Measurements from ENCODE around the gene JPT1.

The JPT1 gene

DNA sequence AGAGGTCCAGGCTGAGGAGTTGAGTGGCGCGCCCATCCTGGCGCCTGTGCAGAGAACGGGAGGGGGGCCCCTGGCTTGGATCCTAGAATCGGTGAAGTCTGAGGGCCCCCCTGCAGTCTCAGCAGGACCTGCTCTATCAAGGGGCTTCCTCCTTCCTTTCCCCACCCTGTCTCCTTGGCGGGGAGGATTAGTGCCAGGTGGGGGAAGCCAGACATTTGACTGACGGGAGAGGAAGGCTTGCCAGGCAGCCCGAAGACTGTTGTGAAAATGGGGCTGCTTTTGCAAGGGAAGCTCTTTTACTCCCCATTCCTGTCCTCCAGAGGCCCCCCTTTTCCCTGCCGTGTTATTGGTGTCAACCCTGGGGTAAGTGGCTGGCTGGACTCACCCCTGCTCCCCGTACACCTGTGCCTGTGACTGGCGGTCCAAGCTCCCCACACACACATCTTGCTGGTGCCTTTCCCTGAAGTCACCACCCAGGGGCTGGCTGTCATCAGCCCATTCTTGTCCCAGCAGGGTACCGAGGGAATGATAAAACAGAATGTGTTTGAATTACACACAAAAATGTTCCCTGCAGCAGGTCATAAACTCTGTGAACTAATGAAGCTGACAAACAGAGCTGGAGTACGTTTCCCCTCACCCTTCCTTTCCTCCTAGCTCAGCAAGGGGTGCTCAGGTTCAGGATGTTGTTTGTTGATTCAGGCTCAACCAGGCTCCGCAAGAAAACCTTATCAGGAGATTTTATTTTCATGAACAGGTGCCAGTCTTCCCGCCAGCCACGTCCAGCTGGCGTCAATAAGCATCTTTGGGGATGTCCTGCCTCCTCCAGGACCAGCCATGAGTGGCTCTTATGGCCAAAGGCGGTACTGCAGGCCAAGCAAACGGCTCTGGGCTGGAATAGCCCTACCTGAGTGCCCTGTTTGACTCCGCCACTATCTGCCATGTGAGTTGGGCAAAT, 48.9 kb downstream of the JPT1 start (continued):
- peak; percentile 91 for TF ChIP-seq ZNF561 (tag by site-specific recombination; IDR thresholded peaks at IDR 0.05; ENCODE audit: borderline replicate concordance)
- TF ChIP-seq BCL11A (tag by site-specific recombination; IDR thresholded peaks at IDR 0.05; ENCODE audit: low read depth): no peak; the same call in 1 of the 2 replicates
- TF ChIP-seq HIC1 (tag by site-specific recombination; IDR thresholded peaks at IDR 0.05): no peak
- peak; percentile 59; the same call in 1 of the 2 replicates for TF ChIP-seq ZNF121 (tag by site-specific recombination; IDR thresholded peaks at IDR 0.05)
- peak; percentile 100 for TF ChIP-seq ZNF24 (tag by site-specific recombination; IDR thresholded peaks at IDR 0.05)
- peak; percentile 70; the same call in 1 of the 2 replicates for TF ChIP-seq PATZ1 (tag by site-specific recombination; IDR thresholded peaks at IDR 0.05)
- TF ChIP-seq, protein P1, sequence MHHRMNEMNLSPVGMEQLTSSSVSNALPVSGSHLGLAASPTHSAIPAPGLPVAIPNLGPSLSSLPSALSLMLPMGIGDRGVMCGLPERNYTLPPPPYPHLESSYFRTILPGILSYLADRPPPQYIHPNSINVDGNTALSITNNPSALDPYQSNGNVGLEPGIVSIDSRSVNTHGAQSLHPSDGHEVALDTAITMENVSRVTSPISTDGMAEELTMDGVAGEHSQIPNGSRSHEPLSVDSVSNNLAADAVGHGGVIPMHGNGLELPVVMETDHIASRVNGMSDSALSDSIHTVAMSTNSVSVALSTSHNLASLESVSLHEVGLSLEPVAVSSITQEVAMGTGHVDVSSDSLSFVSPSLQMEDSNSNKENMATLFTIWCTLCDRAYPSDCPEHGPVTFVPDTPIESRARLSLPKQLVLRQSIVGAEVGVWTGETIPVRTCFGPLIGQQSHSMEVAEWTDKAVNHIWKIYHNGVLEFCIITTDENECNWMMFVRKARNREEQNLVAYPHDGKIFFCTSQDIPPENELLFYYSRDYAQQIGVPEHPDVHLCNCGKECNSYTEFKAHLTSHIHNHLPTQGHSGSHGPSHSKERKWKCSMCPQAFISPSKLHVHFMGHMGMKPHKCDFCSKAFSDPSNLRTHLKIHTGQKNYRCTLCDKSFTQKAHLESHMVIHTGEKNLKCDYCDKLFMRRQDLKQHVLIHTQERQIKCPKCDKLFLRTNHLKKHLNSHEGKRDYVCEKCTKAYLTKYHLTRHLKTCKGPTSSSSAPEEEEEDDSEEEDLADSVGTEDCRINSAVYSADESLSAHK (tag by site-specific recombination; IDR thresholded peaks at IDR 0.05): peak; percentile 89
- TF ChIP-seq ZNF596 (tag by site-specific recombination; IDR thresholded peaks at IDR 0.05): peak; percentile 67
- TF ChIP-seq, protein P2, sequence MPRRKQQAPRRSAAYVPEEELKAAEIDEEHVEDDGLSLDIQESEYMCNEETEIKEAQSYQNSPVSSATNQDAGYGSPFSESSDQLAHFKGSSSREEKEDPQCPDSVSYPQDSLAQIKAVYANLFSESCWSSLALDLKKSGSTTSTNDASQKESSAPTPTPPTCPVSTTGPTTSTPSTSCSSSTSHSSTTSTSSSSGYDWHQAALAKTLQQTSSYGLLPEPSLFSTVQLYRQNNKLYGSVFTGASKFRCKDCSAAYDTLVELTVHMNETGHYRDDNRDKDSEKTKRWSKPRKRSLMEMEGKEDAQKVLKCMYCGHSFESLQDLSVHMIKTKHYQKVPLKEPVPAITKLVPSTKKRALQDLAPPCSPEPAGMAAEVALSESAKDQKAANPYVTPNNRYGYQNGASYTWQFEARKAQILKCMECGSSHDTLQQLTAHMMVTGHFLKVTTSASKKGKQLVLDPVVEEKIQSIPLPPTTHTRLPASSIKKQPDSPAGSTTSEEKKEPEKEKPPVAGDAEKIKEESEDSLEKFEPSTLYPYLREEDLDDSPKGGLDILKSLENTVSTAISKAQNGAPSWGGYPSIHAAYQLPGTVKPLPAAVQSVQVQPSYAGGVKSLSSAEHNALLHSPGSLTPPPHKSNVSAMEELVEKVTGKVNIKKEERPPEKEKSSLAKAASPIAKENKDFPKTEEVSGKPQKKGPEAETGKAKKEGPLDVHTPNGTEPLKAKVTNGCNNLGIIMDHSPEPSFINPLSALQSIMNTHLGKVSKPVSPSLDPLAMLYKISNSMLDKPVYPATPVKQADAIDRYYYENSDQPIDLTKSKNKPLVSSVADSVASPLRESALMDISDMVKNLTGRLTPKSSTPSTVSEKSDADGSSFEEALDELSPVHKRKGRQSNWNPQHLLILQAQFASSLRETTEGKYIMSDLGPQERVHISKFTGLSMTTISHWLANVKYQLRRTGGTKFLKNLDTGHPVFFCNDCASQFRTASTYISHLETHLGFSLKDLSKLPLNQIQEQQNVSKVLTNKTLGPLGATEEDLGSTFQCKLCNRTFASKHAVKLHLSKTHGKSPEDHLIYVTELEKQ (tag by site-specific recombination; IDR thresholded peaks at IDR 0.05; ENCODE audit: borderline replicate concordance): peak; percentile 82
- no peak for TF ChIP-seq HOXC10 (CRISPR knock-in tag; IDR thresholded peaks at IDR 0.05)
- TF ChIP-seq, protein P3, sequence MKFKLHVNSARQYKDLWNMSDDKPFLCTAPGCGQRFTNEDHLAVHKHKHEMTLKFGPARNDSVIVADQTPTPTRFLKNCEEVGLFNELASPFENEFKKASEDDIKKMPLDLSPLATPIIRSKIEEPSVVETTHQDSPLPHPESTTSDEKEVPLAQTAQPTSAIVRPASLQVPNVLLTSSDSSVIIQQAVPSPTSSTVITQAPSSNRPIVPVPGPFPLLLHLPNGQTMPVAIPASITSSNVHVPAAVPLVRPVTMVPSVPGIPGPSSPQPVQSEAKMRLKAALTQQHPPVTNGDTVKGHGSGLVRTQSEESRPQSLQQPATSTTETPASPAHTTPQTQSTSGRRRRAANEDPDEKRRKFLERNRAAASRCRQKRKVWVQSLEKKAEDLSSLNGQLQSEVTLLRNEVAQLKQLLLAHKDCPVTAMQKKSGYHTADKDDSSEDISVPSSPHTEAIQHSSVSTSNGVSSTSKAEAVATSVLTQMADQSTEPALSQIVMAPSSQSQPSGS (tag by site-specific recombination; IDR thresholded peaks at IDR 0.05; ENCODE audit: low read depth): peak; percentile 71
- peak; percentile 86 for TF ChIP-seq ZNF600 (tag by site-specific recombination; IDR thresholded peaks at IDR 0.05)
- TF ChIP-seq TCF7L2 (IDR thresholded peaks at IDR 0.05; ENCODE audit: borderline replicate concordance, low read depth, low read length): peak; percentile 87
- no peak; the same call in 1 of the 2 replicates for TF ChIP-seq ZNF660 (tag by site-specific recombination; IDR thresholded peaks at IDR 0.05)
- TF ChIP-seq, protein P4, sequence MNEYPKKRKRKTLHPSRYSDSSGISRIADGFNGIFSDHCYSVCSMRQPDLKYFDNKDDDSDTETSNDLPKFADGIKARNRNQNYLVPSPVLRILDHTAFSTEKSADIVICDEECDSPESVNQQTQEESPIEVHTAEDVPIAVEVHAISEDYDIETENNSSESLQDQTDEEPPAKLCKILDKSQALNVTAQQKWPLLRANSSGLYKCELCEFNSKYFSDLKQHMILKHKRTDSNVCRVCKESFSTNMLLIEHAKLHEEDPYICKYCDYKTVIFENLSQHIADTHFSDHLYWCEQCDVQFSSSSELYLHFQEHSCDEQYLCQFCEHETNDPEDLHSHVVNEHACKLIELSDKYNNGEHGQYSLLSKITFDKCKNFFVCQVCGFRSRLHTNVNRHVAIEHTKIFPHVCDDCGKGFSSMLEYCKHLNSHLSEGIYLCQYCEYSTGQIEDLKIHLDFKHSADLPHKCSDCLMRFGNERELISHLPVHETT (tag by site-specific recombination; IDR thresholded peaks at IDR 0.05): peak; percentile 81
- TF ChIP-seq ZNF398 (tag by site-specific recombination; IDR thresholded peaks at IDR 0.05): peak; percentile 63
- TF ChIP-seq ZNF221 (tag by site-specific recombination; IDR thresholded peaks at IDR 0.05; ENCODE audit: borderline replicate concordance): no peak
- TF ChIP-seq ZNF324 (tag by site-specific recombination; IDR thresholded peaks at IDR 0.05): peak; percentile 90; the same call in 1 of the 2 replicates
- peak; percentile 47; the same call in 1 of the 2 replicates for TF ChIP-seq ZNF146 (tag by site-specific recombination; IDR thresholded peaks at IDR 0.05)
- peak; percentile 96 for TF ChIP-seq TRIM28 (IDR thresholded peaks at IDR 0.05; ENCODE audit: borderline replicate concordance, low read length)

All from HEK293 (cell line).